ENCODE results near the gene CGB7.

The CGB7 gene

DNA sequence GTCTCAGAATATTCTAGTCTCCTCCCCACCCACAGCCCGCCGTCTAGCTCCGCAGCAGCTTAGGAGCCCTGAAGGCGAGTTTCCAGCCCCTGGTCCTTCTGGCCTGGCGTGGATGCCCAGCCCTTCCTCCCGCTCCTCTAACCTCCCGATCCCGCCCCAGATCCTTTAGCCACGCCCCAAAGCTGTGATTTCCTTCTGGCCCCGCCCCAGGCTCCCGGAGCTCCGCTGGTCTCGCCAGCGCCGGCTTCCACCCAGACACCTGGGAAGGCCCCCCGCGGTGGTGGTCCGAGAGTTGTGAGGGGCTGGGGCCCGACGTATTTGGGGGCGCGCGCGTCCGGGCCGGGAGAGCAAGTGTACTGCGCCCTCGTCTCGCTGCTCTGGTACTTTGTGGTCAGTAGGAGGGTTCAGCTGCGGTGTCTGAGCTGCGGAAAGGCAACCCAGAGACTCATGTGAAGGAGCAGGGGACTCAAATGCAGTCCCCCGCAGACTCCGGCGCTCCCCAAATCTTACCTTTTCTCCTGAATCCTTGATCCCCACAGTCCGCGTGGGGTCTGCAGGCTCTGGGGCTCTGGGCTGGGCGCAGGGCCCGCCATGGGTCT, at the start of gene CGB7:
TSS of gene CGB7 (minus strand) at position 114 of the 599 bp plus-strand sequence. CDS start 2,374 bp downstream, outside the sequence.
- peak; percentile 60 for DNase-seq

DNA sequence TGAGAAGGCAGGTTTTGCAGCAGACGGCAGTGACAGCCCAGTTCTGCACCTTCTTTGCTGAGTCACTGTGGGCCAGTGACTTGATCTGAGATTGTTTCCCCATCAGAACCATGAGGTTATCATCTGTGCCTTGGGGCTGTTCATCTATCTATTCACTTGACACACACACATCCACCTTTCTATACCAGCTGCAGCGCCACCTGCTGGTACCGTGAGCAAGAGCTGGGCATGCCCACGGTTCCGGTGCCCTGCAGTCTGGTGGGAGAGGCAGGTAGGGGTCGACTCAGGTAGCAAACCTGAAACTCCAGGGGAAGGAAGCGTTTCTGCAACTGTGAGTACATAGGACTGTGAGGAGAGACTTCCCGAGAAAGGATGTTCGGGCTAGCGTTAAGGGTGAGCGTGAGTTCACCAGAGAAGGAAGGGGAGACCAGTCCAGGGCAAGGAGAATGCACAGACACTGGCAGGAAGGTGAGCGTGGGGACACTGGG, 49.1 kb upstream of the CGB7 start:
- DNase-seq = peak; percentile 81

DNA sequence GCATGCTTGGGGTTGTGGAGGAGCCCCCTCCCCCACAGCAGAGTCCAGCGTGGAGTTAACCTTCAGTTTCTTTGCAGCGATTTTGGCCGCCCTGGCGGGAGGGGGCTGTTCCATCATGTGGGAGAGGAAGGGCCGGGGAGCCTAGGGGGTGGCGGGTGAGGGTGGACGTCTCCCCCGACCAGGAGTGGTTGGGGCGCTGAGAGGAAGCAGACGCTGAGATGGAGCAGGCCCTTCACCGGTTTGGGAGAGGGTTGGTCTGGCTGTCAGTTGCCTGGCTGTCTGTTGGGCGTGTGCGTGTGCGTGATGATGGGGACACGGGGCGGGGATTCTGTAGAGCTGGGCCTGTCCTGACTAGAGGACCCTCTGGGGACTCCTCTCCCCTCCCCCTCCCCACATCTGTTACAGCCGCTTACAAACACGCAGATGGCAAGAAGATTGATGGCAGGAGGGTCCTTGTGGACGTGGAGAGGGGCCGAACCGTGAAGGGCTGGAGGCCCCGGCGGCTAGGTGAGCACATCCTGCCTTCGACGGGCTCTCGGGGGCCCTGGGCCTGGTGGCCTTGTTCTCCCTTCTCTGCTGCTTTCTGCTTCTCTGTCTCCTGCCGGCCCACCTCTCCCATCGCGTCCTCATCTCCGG, 46.8 kb upstream of the CGB7 start:
- no peak for DNase-seq

DNA sequence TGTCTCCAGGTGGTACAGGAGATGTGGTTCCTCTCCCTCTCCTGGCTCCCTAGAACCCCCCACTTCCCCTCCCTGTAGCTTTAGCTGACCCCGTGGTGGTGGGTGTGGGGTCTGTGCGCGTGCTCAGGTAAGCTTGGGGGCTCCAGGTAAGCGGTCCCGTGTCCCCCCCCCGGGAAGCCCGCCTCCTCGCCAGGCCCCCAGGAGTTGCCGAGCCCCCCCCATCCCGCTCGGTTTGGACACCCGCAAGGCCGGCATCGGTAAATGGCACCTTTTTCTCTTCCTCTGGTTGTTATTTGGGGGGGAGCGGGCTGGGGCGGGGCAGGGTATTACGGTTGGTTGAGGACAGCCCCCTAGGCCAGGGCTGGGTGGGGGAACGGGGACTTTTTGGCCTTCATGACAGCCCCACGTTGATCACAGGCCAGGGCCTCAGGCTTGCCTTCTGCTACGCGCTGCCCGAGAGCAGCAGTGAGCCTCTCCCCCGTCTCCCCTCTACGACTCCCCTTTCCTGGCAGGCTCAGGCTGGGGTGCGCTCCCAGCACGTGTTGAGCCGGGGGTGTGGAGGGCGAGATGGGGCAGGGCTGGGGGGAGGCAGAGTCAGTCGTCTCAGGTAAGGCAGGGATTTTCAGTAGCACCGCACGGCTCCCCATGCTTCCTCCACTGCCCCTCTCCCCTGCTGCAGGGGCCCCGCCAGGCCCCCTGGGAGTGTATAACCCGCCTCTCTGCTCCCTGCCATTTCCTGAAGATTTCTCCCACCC, 46.0 kb upstream of the CGB7 start:
- no peak for DNase-seq

DNA sequence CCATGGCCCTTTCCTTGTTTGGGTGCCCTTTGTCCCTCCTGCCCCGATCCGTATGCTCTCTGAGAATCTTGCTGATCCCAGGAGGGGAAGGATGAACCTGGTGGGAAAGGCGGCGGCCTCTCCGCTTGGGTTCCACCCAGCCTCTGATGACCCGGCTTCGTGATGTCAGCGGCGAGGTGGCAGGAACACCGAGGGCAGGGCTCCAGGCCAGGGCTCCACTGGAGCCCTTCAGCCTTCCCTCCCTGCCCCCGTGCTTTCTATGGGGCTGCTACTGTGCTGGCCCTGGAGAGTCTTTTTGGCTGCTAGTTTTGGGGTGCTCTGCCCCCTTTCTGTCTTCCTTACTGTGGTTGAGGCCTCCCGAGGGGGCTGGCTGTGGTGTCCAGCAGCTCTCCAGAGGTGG, 44.8 kb upstream of the CGB7 start:
- DNase-seq = no peak

DNA sequence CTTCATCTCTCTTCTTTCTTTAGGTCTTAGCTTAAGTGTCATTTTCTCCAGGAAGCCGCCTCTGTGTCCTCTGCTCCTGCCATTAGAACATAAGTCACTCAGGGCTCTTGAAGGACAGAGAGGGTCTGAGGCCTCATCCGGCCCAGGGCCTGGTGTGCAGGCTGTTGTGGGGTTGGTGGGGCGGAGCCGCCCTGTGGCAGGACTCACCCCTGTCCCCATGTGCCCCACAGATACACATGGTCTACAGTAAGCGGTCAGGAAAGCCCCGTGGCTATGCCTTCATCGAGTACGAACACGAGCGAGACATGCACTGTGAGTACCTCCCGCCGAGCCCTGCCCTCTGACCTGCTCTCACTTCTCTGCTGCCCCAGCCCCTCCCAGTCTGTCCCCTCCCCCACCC, 43.6 kb upstream of the CGB7 start:
- DNase-seq = no peak

DNA sequence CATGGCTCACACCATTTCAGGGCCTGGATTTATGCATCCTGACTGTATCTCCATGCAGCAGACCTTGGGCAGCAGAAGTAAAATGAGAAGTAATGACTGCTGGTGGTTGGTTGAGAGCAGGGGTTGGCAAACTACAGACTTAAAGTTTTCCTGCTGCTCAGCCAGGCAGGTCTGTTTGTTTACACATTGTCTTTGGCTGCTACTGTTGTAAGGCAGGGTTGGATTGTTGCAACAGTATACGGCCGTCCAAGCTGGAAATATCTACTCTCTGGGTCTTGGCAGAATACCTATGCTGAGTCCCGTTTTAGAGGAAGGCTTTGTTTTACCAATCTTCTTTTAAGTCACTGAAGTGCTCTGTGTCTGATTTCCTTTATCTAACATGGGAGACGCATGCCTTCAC, 41.2 kb upstream of the CGB7 start:
- no peak for DNase-seq

DNA sequence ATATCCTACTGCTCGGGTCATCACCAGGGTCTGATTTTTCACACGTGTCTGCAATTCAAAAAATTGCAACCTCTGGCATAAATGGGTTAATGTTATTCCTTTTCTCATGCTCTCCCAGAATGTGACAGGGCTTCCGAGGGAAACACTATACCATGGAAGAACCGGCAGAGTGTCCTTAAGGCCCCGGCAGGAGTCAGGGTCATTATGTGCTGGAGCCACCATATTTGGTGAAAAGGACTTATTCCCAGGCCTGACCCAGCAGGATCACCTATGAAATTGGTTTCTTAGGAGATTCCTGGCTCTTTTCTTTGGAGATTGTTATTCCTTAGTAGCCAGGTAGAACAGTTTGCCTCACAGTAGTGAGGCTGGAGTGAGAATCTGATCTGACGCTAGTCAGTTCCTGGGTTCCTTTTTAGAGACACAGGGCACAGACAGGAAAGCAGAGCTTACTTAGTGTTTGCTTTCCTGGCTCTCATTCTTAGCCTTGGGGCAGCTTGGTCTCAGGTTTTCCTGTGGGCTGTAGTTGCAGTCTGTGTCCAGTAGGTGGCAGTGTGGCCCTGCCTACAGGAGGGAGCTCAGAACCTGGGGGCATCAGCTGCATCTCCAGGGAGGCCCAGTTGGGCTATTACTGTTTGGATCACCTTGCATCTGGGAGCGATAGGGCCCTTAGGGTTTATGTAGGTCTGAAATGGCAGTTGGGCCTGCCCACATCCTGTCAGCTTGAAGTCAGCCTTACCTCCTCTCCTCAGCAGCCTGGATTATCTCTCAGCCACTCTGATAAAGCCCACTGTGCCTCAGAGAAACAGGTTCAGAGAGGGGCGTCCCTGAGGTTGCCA, 40.1 kb upstream of the CGB7 start:
- peak; percentile 80 for DNase-seq

DNA sequence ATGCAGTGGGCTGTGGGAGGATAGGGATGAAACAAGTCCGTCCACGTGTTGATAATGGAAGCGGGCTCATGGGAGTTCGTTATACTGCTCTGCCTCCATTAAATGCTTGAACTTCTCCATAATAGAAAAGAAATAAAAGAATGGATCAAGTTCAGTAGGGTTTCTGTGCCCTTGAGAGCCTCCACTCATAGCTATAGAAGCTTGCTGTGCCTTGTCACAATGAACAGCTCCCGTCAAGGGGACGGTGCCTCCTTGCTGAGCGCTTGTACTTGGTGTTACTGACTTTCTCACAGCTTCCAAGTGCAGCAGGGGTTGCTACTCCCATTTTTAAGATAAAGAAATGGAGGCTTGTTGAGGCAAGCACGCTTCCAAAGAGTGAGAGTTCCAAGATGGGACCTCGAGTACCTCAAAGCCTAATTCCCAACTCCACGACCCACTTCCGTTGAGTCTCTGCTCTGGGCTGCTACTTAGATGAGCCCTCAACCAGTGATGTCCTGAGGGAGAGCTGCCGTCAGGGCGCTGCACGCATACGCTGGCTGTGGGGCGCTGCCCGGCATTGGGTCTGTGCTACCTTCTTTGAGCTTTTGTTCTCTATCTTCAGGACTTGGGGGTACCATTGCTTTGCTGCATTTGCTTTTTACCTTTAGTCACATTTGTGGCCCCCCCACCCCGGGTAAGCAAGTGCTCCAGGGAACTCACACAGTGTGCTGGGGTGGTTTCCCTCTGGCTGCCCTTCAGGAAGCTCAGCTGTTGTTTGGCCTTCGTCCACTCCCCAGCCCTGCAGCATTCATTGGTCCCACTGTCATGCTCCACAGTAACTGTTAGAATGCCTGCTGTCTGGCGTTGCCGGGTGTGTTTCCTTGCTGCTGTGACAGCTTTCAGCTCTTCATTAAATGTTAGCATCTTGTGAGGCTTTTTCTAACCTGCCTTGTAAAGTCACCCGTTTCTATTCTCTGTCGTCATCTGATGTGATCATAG, 37.2 kb upstream of the CGB7 start:
- DNase-seq = no peak

DNA sequence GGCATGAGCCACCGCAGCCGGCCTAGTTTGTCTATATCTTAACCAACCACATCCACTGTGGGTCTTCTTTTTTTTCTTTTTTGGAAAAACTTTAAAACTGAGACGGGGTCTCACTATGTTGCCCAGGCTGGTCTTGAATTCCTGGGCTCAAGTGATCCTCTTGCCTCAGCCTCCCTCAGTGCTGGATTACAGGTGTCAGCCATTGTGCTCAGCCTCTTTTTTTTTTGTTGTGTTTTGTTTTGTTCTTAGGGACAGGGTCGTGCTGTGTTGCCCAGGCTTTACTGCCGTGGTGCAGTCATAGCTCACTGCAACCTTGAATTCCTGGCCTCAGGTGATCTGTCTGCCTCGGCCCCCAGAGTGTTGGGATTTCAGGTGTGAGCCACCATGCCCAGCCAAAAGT, 35.1 kb upstream of the CGB7 start:
- no peak for DNase-seq

DNA sequence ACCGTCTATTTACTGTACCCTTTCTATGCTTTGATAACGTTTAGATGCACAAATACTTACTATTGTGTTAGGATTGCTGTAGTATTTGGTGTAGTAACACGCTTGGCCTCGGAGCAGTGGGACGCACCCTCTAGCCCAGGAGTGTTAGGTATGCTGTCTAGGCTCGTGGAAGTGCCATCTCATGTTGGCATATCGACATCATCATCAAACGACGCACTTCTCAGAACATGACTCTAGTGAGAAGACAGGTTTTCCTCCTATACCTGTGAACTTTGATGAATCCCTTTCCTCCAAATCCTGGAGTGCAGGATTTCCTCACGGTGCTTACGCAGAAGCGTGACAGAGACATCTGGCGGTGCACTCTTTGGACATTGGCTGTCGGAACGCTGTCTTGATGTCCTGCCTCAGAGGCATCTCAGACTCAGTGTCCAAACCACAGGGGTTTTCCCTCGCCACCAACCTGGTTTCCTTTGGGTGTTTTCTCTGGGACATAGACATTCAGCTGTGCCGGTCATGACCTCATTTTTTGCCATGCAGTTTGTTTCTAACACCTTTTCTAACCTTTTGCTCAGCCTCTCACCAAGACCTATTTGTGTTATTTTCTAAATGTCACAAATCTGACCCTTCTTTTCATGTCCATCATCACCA, 34.0 kb upstream of the CGB7 start:
- DNase-seq = no peak

DNA sequence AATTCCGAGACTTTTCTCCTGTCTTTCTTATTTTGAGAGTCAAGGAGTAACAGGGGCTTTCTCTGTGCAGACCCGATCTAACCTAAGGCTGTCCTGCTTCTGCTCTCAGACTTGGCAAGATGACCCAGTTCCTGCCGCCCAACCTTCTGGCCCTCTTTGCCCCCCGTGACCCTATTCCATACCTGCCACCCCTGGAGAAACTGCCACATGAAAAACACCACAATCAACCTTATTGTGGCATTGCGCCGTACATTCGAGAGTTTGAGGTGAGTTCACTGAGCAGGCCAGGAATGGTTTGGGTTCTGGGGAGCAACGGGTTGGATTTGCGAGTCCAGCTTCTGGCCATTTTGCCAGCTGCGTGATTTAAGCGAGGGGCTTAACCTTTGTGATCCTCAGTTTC, 28.7 kb upstream of the CGB7 start:
- DNase-seq = no peak

DNA sequence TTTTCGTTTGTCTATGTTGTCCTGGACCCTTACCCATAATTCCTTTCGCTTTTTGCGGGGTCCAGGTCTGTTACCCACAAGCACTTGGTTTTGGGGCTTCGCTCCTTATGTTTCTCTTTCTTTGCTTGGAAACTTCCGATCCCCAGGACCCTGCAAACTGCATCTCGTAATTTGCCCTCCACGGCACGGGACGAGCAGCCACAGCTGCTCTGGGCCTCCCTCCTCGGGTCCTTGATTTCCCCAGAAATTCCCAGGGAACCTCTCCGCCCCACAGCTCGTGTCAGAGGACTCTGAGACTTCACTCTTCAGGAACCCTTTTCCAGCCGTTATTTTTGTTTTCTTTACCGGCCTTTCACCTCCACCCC, 28.3 kb upstream of the CGB7 start:
- DNase-seq = no peak

DNA sequence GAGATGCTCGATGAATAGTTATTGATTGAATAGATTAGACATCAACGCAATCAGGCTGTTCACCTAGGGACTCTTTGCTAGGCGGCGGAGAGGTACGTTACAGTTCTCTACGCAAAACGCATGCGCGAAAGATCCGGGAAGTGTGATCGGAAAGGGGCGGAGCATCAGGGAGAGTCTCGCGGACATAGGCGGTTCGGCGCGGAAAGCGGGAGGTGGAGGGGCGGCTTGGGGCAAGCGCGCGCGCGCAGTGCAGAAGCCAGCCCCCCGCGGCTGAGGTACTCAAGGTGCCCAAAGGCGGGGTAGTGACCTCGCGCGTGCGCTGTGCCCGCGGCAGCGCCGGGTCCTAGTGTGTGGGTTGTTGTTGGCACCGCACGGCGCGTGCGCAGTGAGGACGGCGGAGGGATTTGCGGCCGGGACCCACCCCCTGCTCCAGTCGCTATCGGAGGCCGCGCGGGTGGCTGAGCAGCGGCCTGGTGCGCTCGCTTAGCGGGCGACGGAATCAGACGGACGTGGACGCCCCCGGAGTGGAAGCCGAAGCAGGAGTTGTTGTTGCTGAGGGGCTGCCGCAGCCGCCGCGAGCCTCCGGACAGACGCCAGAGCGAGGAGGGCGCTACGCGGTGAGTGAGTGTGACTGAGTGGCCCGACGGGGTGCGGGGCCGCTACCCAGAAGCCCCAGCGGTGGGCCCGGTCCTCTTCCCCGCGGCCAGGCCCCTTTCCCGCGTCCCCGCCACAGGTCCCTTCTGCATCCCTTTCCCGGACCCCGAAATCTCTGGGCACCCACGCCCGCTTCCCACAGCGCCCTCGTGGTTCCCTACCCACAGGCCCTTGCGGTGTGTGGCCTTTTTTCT, 27.7 kb upstream of the CGB7 start, which contains the start of gene SNRNP70:
TSS of gene SNRNP70 (plus strand) at position 432 of the 848 bp plus-strand sequence. CDS start 964 bp downstream, outside the sequence.
- peak; percentile 99 for DNase-seq

DNA sequence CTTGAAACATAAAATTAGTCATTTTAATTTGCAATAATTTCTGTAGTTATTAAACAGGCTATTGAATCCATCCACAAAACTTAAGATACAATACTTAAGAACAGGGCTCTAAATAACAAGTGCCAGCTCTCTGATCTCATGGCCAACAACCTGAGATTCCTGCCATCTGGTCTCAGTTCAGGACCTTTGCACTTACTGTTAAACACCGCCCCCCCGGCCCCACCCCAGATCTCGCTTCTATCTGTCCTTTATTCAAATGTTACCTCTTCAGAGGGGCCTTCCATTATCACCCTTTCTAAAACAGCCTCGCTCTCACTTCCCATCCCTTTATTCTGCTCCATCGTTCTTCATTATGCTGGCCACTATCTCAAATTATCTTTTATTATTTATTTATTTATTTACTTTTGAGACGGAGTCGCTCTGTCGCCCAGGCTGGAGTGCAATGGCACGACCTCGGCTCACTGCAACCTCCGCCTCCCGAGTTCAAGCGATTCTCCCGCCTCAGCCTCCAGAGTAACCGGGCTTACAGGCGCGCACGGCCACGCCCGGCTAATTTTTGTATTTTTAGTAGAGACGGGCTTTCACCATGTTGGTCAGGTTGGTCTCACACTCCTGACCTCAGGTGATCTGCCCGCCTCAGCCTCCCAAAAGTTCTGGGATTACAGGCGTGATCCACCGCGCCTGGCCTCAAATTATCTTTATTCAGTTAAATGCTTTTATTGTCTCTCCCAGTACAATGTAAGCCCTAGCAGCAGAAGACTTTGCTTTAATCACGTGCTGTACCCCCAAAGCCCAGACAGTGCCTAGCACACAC, 26.9 kb upstream of the CGB7 start:
- no peak for DNase-seq

DNA sequence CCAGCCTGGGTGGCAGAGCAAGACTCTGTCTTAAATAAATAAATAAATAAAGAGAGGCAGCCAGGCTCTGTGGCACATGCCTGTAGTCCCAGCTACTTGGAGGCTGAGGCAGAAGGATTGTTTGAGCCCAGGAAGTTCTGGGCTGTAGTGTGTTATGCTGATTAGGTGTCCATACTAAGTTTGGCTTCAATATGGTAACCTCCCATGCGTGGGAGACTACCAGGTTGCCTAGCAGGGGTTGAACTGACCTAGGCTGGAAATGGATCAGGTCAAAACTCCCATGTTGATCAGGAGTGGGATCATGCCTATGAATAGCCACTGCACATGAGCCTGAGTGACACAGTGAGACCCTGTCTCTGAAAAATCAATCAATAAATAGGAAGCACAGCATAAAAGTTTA, 23.7 kb upstream of the CGB7 start:
- DNase-seq = no peak

DNA sequence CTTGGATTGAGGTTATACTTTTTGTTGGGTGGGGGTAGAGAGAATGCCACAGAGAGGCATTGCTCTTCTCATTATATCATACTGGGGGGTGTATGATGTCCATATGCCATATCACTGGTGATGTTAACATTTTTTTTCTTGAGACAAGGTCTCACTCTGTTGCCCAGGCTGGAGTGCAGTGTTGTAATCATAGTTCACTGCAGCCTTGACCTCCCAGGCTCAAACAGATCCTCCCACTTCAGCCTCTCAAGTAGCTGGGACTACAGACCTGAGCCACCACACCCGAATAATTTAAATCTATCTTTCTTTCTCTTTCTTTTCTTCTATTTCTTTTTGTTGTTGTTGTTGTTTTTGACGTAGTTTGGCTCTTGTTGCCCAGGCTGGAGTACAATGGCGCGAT, 22.8 kb upstream of the CGB7 start:
- no peak for DNase-seq

DNA sequence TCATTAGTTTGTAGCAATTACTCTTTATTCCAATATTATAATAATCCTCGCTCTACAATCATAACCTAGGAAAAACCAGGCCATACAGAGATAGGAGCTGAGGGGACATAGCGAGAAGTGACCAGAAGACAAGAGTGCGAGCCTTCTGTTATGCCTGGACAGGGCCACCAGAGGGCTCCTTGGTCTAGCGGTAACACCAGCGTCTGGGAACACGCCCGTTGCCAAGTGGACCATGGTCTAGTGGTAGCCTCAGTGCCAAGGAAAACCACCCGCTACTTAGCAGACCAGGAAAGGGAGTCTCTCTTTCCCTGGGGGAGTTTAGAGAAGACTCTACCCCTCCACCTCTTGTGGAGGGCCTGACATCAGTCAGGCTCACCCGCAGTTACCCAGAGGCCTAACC, 17.3 kb upstream of the CGB7 start:
- peak; percentile 31 for DNase-seq
